HepG2 (cell line): ENCODE measurements around the gene LIPA. TPM values are rescaled to one million over a fixed set of nuclear protein-coding genes. Genes with fewer than 3 reads are reported as not detected.

ENCODE experiments used
- E2F1 ChIP-seq: sonication (generic); formaldehyde crosslinking; IDR thresholded peaks from 2 replicates; pipeline ENCODE4 v1.5.0; 2020; ENCODE audit warnings: missing genetic modification reagents
- NR1H2 ChIP-seq: sonication (generic); formaldehyde crosslinking; IDR thresholded peaks from 2 replicates; pipeline ENCODE4 v1.8.1; 2022; ENCODE audit warnings: low read depth, missing genetic modification reagents, borderline replicate concordance
- ZBTB33 ChIP-seq: sonication (generic); formaldehyde crosslinking; IDR thresholded peaks from 2 replicates; pipeline ENCODE4 v1.4.0; 2020; ENCODE audit warnings: missing genetic modification reagents
- ZBTB42 ChIP-seq: sonication (generic); formaldehyde crosslinking; IDR thresholded peaks from 2 replicates; pipeline ENCODE4 v1.5.0; 2020; ENCODE audit warnings: mild to moderate bottlenecking, missing genetic modification reagents
- ZNF749 ChIP-seq: sonication (generic); formaldehyde crosslinking; IDR thresholded peaks from 2 replicates; pipeline ENCODE4 v1.8.0; 2022; ENCODE audit warnings: mild to moderate bottlenecking, missing genetic modification reagents, moderate library complexity, borderline replicate concordance
- polyA plus RNA-seq, 8 experiments: library from polyadenylated mRNA; depleted of rRNA in 3 of 8; stranded (reverse) in 7 of 8; unstranded in 1 of 8; fragments of >200 nt; fragmentation: Illumina TruSeq in 4 of 8; extraction: Trizol in 4 of 8; gene quantifications; 2 replicates each; pipeline versions ENCODE4 v1.2.1 to v1.2.3, GENCODE V29; 2011 to 2016; ENCODE audit warnings: low read depth in 4 of 8, missing spikeins in 1 of 8, mixed read lengths in 1 of 8; ENCODE audit not compliant: insufficient read depth in 1 of 8
- total RNA-seq, 5 experiments: library from RNA; depleted of rRNA; stranded (reverse); fragments of >200 nt; fragmentation: Illumina TruSeq; extraction: Trizol; gene quantifications; 2 replicates each; pipeline ENCODE4 v1.2.3, GENCODE V29; 2016; ENCODE audit warnings: low read depth in 1 of 5
- TF ChIP-seq, protein P1 (sequence below): sonication (generic); formaldehyde crosslinking; IDR thresholded peaks from 2 replicates; pipeline ENCODE4 v1.8.0; 2022; ENCODE audit warnings: mild to moderate bottlenecking, missing genetic modification reagents
- TF ChIP-seq, protein P2 (sequence below), 2 experiments: IDR thresholded peaks; 2 replicates each; pipeline ENCODE4 v1.6.1; 2011 to 2012; ENCODE audit warnings: low read length in 2 of 2, borderline replicate concordance in 1 of 2, low read depth in 1 of 2, mild to moderate bottlenecking in 1 of 2, moderate library complexity in 1 of 2

LIPA gene
- total and polyA plus RNA-seq, 2 of the 13 experiments (the other 11 are each of a cell fraction or from before 2014, with no cell fraction given), result 57.1 to 79.5 TPM

GRCh38 chr10:89281606-89282395, 30.2 kb upstream of the LIPA start (continued):
- TF ChIP-seq ZBTB33 (no peak), ZNF749 (CRISPR knock-in tag) (no peak), E2F1 (CRISPR knock-in tag) (no peak), NR1H2 (no peak), ZBTB42 (CRISPR knock-in tag) (no peak)
- TF ChIP-seq, protein P1, sequence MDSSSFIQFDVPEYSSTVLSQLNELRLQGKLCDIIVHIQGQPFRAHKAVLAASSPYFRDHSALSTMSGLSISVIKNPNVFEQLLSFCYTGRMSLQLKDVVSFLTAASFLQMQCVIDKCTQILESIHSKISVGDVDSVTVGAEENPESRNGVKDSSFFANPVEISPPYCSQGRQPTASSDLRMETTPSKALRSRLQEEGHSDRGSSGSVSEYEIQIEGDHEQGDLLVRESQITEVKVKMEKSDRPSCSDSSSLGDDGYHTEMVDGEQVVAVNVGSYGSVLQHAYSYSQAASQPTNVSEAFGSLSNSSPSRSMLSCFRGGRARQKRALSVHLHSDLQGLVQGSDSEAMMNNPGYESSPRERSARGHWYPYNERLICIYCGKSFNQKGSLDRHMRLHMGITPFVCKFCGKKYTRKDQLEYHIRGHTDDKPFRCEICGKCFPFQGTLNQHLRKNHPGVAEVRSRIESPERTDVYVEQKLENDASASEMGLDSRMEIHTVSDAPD (CRISPR knock-in tag), result no peak
- TF ChIP-seq, protein P2, sequence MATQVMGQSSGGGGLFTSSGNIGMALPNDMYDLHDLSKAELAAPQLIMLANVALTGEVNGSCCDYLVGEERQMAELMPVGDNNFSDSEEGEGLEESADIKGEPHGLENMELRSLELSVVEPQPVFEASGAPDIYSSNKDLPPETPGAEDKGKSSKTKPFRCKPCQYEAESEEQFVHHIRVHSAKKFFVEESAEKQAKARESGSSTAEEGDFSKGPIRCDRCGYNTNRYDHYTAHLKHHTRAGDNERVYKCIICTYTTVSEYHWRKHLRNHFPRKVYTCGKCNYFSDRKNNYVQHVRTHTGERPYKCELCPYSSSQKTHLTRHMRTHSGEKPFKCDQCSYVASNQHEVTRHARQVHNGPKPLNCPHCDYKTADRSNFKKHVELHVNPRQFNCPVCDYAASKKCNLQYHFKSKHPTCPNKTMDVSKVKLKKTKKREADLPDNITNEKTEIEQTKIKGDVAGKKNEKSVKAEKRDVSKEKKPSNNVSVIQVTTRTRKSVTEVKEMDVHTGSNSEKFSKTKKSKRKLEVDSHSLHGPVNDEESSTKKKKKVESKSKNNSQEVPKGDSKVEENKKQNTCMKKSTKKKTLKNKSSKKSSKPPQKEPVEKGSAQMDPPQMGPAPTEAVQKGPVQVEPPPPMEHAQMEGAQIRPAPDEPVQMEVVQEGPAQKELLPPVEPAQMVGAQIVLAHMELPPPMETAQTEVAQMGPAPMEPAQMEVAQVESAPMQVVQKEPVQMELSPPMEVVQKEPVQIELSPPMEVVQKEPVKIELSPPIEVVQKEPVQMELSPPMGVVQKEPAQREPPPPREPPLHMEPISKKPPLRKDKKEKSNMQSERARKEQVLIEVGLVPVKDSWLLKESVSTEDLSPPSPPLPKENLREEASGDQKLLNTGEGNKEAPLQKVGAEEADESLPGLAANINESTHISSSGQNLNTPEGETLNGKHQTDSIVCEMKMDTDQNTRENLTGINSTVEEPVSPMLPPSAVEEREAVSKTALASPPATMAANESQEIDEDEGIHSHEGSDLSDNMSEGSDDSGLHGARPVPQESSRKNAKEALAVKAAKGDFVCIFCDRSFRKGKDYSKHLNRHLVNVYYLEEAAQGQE (IDR thresholded peaks at IDR 0.05; ENCODE audit: borderline replicate concordance in 1 of 2, low read depth in 1 of 2, low read length in 2 of 2), result no peak
